Natural killer cell (primary cell): ENCODE results near the gene RS1. TPM values are rescaled to one million over a fixed set of nuclear protein-coding genes. Genes with fewer than 3 reads are reported as not detected.

Experiments used
- ATAC-seq, 3 donors: fragments of 150-1000 bp in 2 of 3; fragments of 200-7000 bp in 1 of 3; cut with Tn5 transposase; 1 replicate in 1 of 3; 2 replicates in 2 of 3; pipeline ENCODE4 v1.10.0; 2021; ENCODE audit warnings: mild to moderate bottlenecking in 2 of 3, moderate library complexity in 2 of 3
- DNase-seq, 2 donors: peaks; one replicate each; pipeline versions ENCODE4 v3.0.0 to v3.0.0-alpha.2; 2013 to 2021; ENCODE audit warnings: mixed read lengths in 1 of 2
- H3K27ac ChIP-seq: one replicate; pipeline ENCODE4 v1.5.1; 2013; ENCODE audit warnings: mild to moderate bottlenecking, low read length
- H3K27me3 ChIP-seq: one replicate; pipeline ENCODE4 v1.6.1; 2013; ENCODE audit warnings: low read length; ENCODE audit not compliant: control insufficient read depth, insufficient read depth
- H3K36me3 ChIP-seq: one replicate; pipeline ENCODE4 v1.6.1; 2013; ENCODE audit warnings: low read length; ENCODE audit not compliant: control insufficient read depth, insufficient read depth
- H3K4me1 ChIP-seq: one replicate; pipeline ENCODE4 v1.6.1; 2013; ENCODE audit warnings: low read length; ENCODE audit not compliant: control insufficient read depth, insufficient read depth
- H3K4me3 ChIP-seq: one replicate; pipeline ENCODE4 v1.5.1; 2013; ENCODE audit warnings: low read length
- H3K9me3 ChIP-seq: one replicate; pipeline ENCODE4 v1.6.1; 2013; ENCODE audit warnings: low read length; ENCODE audit not compliant: control insufficient read depth, insufficient read depth
- H3K27ac Mint-ChIP-seq, 2 donors: one replicate each; pipeline ENCODE4 v1.8.0; 2022; ENCODE audit warnings: mild to moderate bottlenecking in 2 of 2, mixed read lengths in 2 of 2, moderate library complexity in 1 of 2
- H3K27me3 Mint-ChIP-seq, 2 donors: one replicate each; pipeline ENCODE4 v1.8.0; 2022; ENCODE audit warnings: low read depth in 2 of 2, mixed read lengths in 2 of 2
- H3K36me3 Mint-ChIP-seq: one replicate; pipeline ENCODE4 v1.8.0; 2022; ENCODE audit warnings: mixed read lengths
- H3K4me1 Mint-ChIP-seq, 2 donors: one replicate each; pipeline ENCODE4 v1.8.0; 2022; ENCODE audit warnings: mixed read lengths in 2 of 2
- H3K4me3 Mint-ChIP-seq: one replicate; pipeline ENCODE4 v1.8.0; 2022; ENCODE audit warnings: mild to moderate bottlenecking, moderate library complexity, mixed read lengths
- H3K9me3 Mint-ChIP-seq, 2 donors: one replicate each; pipeline ENCODE4 v1.8.0; 2022; ENCODE audit warnings: mixed read lengths in 2 of 2
- WGBS: methylation state at CpG from one replicate; pipeline ENCODE4 v1.1.7; 2013; ENCODE audit warnings: missing lambda C conversion rate; ENCODE audit not compliant: insufficient coverage; 5-methylcytosine and 5-hydroxymethylcytosine counted together
- intact Hi-C: fragments of 100-400 bp; cut with micrococcal nuclease; formaldehyde crosslinking; loops from one replicate; pipeline ENCODE4 v1.14.2; 2022
- total RNA-seq, 4 donors: library from RNA; stranded (reverse); fragments of 120-200 nt in 1 of 4; gene quantifications; one replicate each; pipeline versions ENCODE4 v1.2.3 to v1.2.4, GENCODE V29; 2013 to 2022
- TF ChIP-seq, protein P1 (sequence below): fragments of 200-600 bp; IDR thresholded peaks from one replicate; pipeline ENCODE4 v1.8.0; 2022; ENCODE audit warnings: antibody characterized with exemption

Gene RS1
- total RNA-seq, 3 donors from 2014 or later (not counting 1 experiment from before 2014, with no cell fraction given): not detected

DNA sequence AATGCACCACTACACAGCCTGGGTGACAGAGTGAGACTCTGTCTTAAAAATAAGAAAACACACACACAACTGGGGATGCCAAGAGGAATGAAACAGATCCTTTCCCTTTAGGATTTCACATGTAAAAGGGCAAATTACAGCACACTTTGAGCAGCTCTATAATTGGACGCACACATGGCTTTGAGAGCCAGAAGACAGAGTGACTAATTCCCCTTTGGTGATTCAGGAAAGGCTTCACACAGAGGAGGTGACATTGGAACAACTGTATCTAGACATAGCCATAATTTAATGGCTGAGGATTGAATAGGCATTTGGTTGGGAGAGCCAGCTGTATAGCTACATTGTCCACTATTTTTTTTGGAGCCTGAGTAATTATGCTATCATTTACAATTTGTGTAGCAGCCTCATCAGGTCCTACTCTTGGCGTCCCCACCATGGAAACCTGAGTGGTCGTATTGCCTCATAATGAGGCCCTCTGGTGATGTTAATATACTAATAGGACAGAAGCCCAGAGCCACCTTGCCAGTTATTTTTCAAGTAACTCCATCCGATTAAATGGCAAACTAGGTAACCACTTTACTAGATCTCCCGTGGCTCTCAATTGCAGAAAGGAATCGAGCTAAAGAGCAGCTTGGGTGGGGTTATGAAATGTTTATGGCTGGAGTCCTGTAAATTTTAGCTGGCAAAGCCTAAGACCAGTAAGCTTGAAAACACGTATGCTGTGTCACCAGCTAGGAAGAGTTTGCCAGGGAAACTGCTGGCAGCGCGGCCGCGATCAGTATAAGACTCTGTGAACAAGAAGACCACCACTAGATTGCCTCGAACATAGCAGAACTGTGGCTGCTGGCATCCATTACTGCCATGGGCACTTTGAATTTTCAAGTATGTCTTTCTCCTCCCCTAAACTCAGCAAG lies 27.1 kb upstream of the RS1 start:
- Histone ChIP-seq H3K36me3 (no peaks in the 10 kb centered on the region), H3K27ac (no peak overlapping the region), H3K9me3 (no peaks in the 10 kb centered on the region), H3K4me3 (no peak overlapping the region), H3K4me1 (no peaks in the 10 kb centered on the region), H3K27me3 (no peaks in the 10 kb centered on the region)
- Mint-ChIP-seq H3K36me3 (no peaks in the 10 kb centered on the region), H3K4me3 (no peak overlapping the region), H3K27ac (no peak overlapping the region), H3K9me3 (no peaks in the 10 kb centered on the region), H3K4me1 (no peaks in the 10 kb centered on the region), H3K27me3 (peaks cover 2 to 36% of the 10 kb centered on the region in 2 donors)
- intact Hi-C loops: no loop called here
- WGBS: 93% methylated on average over 10 of the region's 12 CpGs
- DNase-seq: no peak
- no peak for ATAC-seq
- TF ChIP-seq, protein P1, sequence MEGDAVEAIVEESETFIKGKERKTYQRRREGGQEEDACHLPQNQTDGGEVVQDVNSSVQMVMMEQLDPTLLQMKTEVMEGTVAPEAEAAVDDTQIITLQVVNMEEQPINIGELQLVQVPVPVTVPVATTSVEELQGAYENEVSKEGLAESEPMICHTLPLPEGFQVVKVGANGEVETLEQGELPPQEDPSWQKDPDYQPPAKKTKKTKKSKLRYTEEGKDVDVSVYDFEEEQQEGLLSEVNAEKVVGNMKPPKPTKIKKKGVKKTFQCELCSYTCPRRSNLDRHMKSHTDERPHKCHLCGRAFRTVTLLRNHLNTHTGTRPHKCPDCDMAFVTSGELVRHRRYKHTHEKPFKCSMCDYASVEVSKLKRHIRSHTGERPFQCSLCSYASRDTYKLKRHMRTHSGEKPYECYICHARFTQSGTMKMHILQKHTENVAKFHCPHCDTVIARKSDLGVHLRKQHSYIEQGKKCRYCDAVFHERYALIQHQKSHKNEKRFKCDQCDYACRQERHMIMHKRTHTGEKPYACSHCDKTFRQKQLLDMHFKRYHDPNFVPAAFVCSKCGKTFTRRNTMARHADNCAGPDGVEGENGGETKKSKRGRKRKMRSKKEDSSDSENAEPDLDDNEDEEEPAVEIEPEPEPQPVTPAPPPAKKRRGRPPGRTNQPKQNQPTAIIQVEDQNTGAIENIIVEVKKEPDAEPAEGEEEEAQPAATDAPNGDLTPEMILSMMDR: no peak

DNA sequence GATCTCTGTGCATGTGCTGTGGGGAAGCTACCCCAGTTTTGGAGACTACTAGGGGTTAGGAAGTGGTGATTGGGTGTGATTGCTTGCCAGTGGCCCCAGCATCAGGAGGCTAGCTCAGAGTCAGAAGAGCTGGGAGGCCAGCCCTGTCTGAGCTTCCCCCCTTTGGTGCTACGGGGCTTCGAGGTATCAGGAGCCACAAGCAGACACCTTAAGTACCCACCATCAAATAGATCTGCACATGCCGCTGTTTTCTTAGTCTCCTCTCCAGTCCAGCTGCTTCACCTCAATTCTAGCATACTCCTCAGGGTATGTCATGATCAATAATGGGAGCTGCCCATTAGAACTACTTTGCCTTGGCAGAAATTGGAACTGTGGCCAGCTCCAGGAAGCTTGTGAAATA lies 24.7 kb upstream of the RS1 start:
- ATAC-seq: no peak
- Mint-ChIP-seq H3K9me3 (no peaks in the 10 kb centered on the region), H3K36me3 (no peaks in the 10 kb centered on the region), H3K4me1 (no peaks in the 10 kb centered on the region), H3K27ac (no peak overlapping the region), H3K4me3 (no peak overlapping the region), H3K27me3 (peaks cover 6 to 29% of the 10 kb centered on the region in 2 donors)
- DNase-seq: no peak
- Histone ChIP-seq H3K4me1 (no peaks in the 10 kb centered on the region), H3K27me3 (no peaks in the 10 kb centered on the region), H3K36me3 (no peaks in the 10 kb centered on the region), H3K27ac (no peak overlapping the region), H3K4me3 (no peak overlapping the region), H3K9me3 (no peaks in the 10 kb centered on the region)
- intact Hi-C loops: no loop called here
- TF ChIP-seq, protein P1: no peak
- WGBS: 95% methylated on average over 3 of the region's 3 CpGs

DNA sequence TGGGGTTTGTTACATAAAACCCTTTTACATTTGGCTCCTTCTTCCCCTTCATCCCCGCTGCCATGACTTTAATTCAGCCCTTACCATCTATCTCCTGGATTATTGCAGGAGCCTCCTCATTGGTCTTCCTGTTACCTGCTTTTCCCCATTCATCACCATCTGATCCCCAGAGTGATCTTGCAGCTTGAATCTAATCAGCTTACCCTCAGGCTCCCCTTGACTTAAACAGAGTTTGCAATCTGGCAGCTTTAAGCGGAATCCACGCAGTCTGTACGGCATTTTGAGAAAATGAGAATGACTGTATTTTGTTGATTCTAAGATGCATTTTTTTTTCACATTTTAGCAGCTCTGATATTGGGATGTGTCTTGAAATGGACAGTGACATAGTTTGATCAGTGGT lies 20.6 kb upstream of the RS1 start:
- H3K9me3 ChIP-seq: no peaks in the 10 kb centered on the region
- ATAC-seq (no peak), DNase-seq (no peak)
- H3K36me3 Mint-ChIP-seq: no peaks in the 10 kb centered on the region
- no peaks in the 10 kb centered on the region for H3K36me3 ChIP-seq
- TF ChIP-seq, protein P1: no peak
- H3K9me3 Mint-ChIP-seq: no peaks in the 10 kb centered on the region
- intact Hi-C loops: no loop called here
- peaks cover 3 to 18% of the 10 kb centered on the region in 2 donors for H3K27me3 Mint-ChIP-seq
- no peak overlapping the region for H3K4me3 Mint-ChIP-seq
- no peak overlapping the region for H3K27ac ChIP-seq
- no peaks in the 10 kb centered on the region for H3K27me3 ChIP-seq
- H3K27ac Mint-ChIP-seq: no peak overlapping the region
- H3K4me1 Mint-ChIP-seq: no peaks in the 10 kb centered on the region
- no peak overlapping the region for H3K4me3 ChIP-seq
- WGBS: 82% methylated on average over 1 of the region's 4 CpGs
- no peaks in the 10 kb centered on the region for H3K4me1 ChIP-seq
